CD14-positive monocyte (primary cell): ENCODE data around the gene PDZD8. TPM values are rescaled to one million over a fixed set of nuclear protein-coding genes. Genes with fewer than 3 reads are reported as not detected.
A peak's percentile ranks its signal among the peaks of the same experiment; 100 is the strongest.

Experiments used
- DNase-seq, 3 donors: peaks; one replicate each; pipeline ENCODE4 v3.0.0-alpha.2; 2011 to 2022
- H2AFZ ChIP-seq: 2 replicates; pipeline ENCODE4 v1.6.0; 2012; ENCODE audit warnings: mild to moderate bottlenecking, low read depth, low read length, inconsistent platforms; ENCODE audit not compliant: insufficient read depth, poor library complexity, severe bottlenecking
- H3K27ac ChIP-seq, 2 donors: 1 replicate in 1 of 2; 2 replicates in 1 of 2; pipeline ENCODE4 v1.5.1; 2012 to 2013; ENCODE audit warnings: low read length in 2 of 2, control low read depth in 1 of 2, inconsistent platforms in 1 of 2, low read depth in 1 of 2, mild to moderate bottlenecking in 1 of 2
- H3K27me3 ChIP-seq, 2 donors: one replicate each; pipeline versions ENCODE4 v1.6.0 to v1.6.1; 2011 to 2013; ENCODE audit warnings: low read length in 2 of 2; ENCODE audit not compliant: control insufficient read depth in 2 of 2, insufficient read depth in 2 of 2
- H3K36me3 ChIP-seq, 2 donors: replicated peaks in 1 of 2; 1 replicate in 1 of 2; 2 replicates in 1 of 2; pipeline versions ENCODE4 v1.5.1 to v1.6.1; 2012 to 2013; ENCODE audit warnings: low read length in 2 of 2, control low read depth in 1 of 2, inconsistent platforms in 1 of 2, mild to moderate bottlenecking in 1 of 2; ENCODE audit not compliant: insufficient read depth in 2 of 2, control insufficient read depth in 1 of 2
- H3K4me1 ChIP-seq, 2 donors: 1 replicate in 1 of 2; 2 replicates in 1 of 2; pipeline versions ENCODE4 v1.5.1 to v1.6.1; 2012 to 2013; ENCODE audit warnings: low read length in 2 of 2, control low read depth in 1 of 2, inconsistent platforms in 1 of 2, mild to moderate bottlenecking in 1 of 2, moderate library complexity in 1 of 2; ENCODE audit not compliant: insufficient read depth in 2 of 2, control insufficient read depth in 1 of 2
- H3K4me2 ChIP-seq: replicated peaks from 2 replicates; pipeline ENCODE3; 2012; ENCODE audit warnings: low read length, moderate library complexity, mild to moderate bottlenecking; ENCODE audit not compliant: poor library complexity, severe bottlenecking; ENCODE audit errors: extremely low read depth
- H3K4me3 ChIP-seq, 3 experiments: fragments of 200-600 bp in 1 of 3; sonication (generic) in 1 of 3; replicated peaks in 1 of 3; 1 replicate in 2 of 3; 2 replicates in 1 of 3; pipeline ENCODE4 v1.5.1; 2011 to 2013; ENCODE audit warnings: low read length in 3 of 3, mild to moderate bottlenecking in 3 of 3, control low read depth in 2 of 3, low read depth in 2 of 3, inconsistent platforms in 1 of 3, moderate library complexity in 1 of 3
- H3K79me2 ChIP-seq: 2 replicates; pipeline ENCODE4 v1.6.0; 2012; ENCODE audit warnings: mild to moderate bottlenecking, control low read depth, inconsistent platforms, low read length, moderate library complexity; ENCODE audit not compliant: insufficient read depth
- H3K9ac ChIP-seq: 2 replicates; pipeline ENCODE4 v1.6.0; 2017; ENCODE audit warnings: low read length, mild to moderate bottlenecking; ENCODE audit not compliant: insufficient read depth, poor library complexity, severe bottlenecking
- H3K9me3 ChIP-seq, 2 donors: replicated peaks in 1 of 2; 1 replicate in 1 of 2; 2 replicates in 1 of 2; pipeline versions ENCODE4 v1.5.1 to v1.6.1; 2012 to 2013; ENCODE audit warnings: low read length in 2 of 2, control low read depth in 1 of 2; ENCODE audit not compliant: control insufficient read depth in 1 of 2, insufficient read depth in 1 of 2
- H4K20me1 ChIP-seq: 2 replicates; pipeline ENCODE4 v1.6.0; 2012; ENCODE audit warnings: mild to moderate bottlenecking, low read length, control low read depth, moderate library complexity; ENCODE audit not compliant: insufficient read depth
- H3K27ac Mint-ChIP-seq, 7 donors: one replicate each; pipeline ENCODE4 v1.8.0; 2020; ENCODE audit warnings: mild to moderate bottlenecking in 7 of 7, mixed read lengths in 7 of 7, moderate library complexity in 6 of 7, inconsistent platforms in 2 of 7
- H3K27me3 Mint-ChIP-seq, 3 donors: one replicate each; pipeline ENCODE4 v1.8.0; 2021 to 2022; ENCODE audit warnings: low read depth in 3 of 3, mild to moderate bottlenecking in 3 of 3, mixed read lengths in 3 of 3, moderate library complexity in 3 of 3, inconsistent platforms in 1 of 3
- H3K36me3 Mint-ChIP-seq, 2 donors: one replicate each; pipeline ENCODE4 v1.8.0; 2020; ENCODE audit warnings: mixed read lengths in 2 of 2, inconsistent platforms in 1 of 2, mild to moderate bottlenecking in 1 of 2
- H3K4me1 Mint-ChIP-seq: one replicate; pipeline ENCODE4 v1.8.0; 2020; ENCODE audit warnings: mild to moderate bottlenecking, mixed read lengths
- H3K4me3 Mint-ChIP-seq, 2 donors: one replicate each; pipeline ENCODE4 v1.8.0; 2020; ENCODE audit warnings: mild to moderate bottlenecking in 2 of 2, mixed read lengths in 2 of 2, moderate library complexity in 1 of 2
- H3K9me3 Mint-ChIP-seq, 7 donors: one replicate each; pipeline ENCODE4 v1.8.0; 2020 to 2022; ENCODE audit warnings: mixed read lengths in 7 of 7, mild to moderate bottlenecking in 6 of 7, moderate library complexity in 6 of 7, inconsistent platforms in 2 of 7
- CTCF ChIP-seq: fragments of 200-600 bp; IDR thresholded peaks from one replicate; pipeline ENCODE4 v1.8.0; 2022; ENCODE audit warnings: antibody characterized with exemption, mild to moderate bottlenecking
- WGBS: methylation state at CpG from one replicate; pipeline ENCODE4 v1.1.5; 2013; ENCODE audit warnings: missing lambda C conversion rate; ENCODE audit not compliant: insufficient coverage; 5-methylcytosine and 5-hydroxymethylcytosine counted together
- intact Hi-C, 2 donors: fragments of 100-400 bp; cut with micrococcal nuclease; formaldehyde crosslinking; loops; one replicate each; pipeline versions ENCODE4 v1.15.0 to v1.15.1; 2023
- polyA plus RNA-seq, 3 donors: library from polyadenylated mRNA; depleted of rRNA in 1 of 3; unstranded in 2 of 3; stranded (reverse) in 1 of 3; fragments of 300-500 nt in 2 of 3; fragments of >200 nt in 1 of 3; fragmentation: Illumina TruSeq in 2 of 3; gene quantifications; 1 replicate in 2 of 3; 2 replicates in 1 of 3; pipeline ENCODE4 v1.2.3, GENCODE V29; 2012 to 2021

Gene PDZD8
- polyA plus RNA-seq, 3 donors, result 4.6 to 104 (median 9.0) TPM

- no peak overlapping the region for H3K4me2 ChIP-seq
- WGBS, result 100% methylated on average over 1 of the region's 4 CpGs
- no peak overlapping the region for H3K9ac ChIP-seq
- DNase-seq, result no peak
- peaks cover 15 to 36% of the 10 kb centered on the region in 2 donors for H3K4me1 ChIP-seq
- H3K36me3 ChIP-seq, result no peaks in the 10 kb centered on the region
- Mint-ChIP-seq H3K9me3 (no peaks in the 10 kb centered on the region), H3K4me3 (no peak overlapping the region), H3K27me3 (peaks cover 0 to 2% (median 0%) of the 10 kb centered on the region in 3 donors), H3K27ac (no peak overlapping the region), H3K36me3 (peaks cover 0 to 13% of the 10 kb centered on the region in 2 donors), H3K4me1 (peaks cover 69% of the 10 kb centered on the region)
- peaks cover 100% of the 10 kb centered on the region for H3K79me2 ChIP-seq
- no peak overlapping the region for H3K4me3 ChIP-seq
- no peaks in the 10 kb centered on the region for H3K9me3 ChIP-seq
- H4K20me1 ChIP-seq, result peaks cover 100% of the 10 kb centered on the region
- no peak overlapping the region for H2AFZ ChIP-seq
- H3K27ac ChIP-seq, result no peak overlapping the region
- intact Hi-C loops, result no loop called here
- no peaks in the 10 kb centered on the region for H3K27me3 ChIP-seq
- TF ChIP-seq CTCF, result no peak
These were observed 8.5 kb downstream of the PDZD8 start for GRCh38 chr10:117366741-117367140.

- H3K27me3 Mint-ChIP-seq, result peaks cover 0 to 2% (median 0%) of the 10 kb centered on the region in 3 donors
These were observed 9.6 kb downstream of the PDZD8 start for GRCh38 chr10:117365612-117366011.

More at GRCh38 chr10:117365612-117366011, 9.6 kb downstream of the PDZD8 start:
- no CpG with 5 or more reads among the region's 2 CpGs for WGBS
- no peaks in the 10 kb centered on the region for H3K36me3 ChIP-seq
- peaks cover 9 to 24% of the 10 kb centered on the region in 2 donors for H3K4me1 ChIP-seq
- peaks cover 62% of the 10 kb centered on the region for H3K4me1 Mint-ChIP-seq
- no peak overlapping the region for H3K9ac ChIP-seq
- TF ChIP-seq CTCF, result no peak
- no peak overlapping the region for H3K4me3 ChIP-seq
- peaks cover 100% of the 10 kb centered on the region for H3K79me2 ChIP-seq
- no peak overlapping the region for H3K27ac ChIP-seq
- H3K9me3 Mint-ChIP-seq, result no peaks in the 10 kb centered on the region
- peak in 1 of 3 donors; percentile 20 for DNase-seq
- intact Hi-C loops, result no loop called here
- no peak overlapping the region for H3K4me3 Mint-ChIP-seq
- H3K27me3 ChIP-seq, result no peaks in the 10 kb centered on the region
- H3K4me2 ChIP-seq, result no peak overlapping the region
- H3K36me3 Mint-ChIP-seq, result peaks cover 0 to 10% of the 10 kb centered on the region in 2 donors
- peaks cover 99% of the 10 kb centered on the region for H4K20me1 ChIP-seq
- no peak overlapping the region for H2AFZ ChIP-seq
- H3K27ac Mint-ChIP-seq, result peak overlapping the region in 1 of 7 donors; percentile 25
- no peaks in the 10 kb centered on the region for H3K9me3 ChIP-seq
